GM23338 (cell line): ENCODE results near the gene RNU6-7. TPM values are rescaled to one million over a fixed set of nuclear protein-coding genes. Genes with fewer than 3 reads are reported as not detected.

ENCODE experiments used
- ATAC-seq: fragments of 200-7000 bp; cut with Tn5 transposase; 3 replicates; pipeline ENCODE4 v1.9.1; 2020
- DNase-seq: peaks from one replicate; pipeline ENCODE4 v3.0.0-alpha.2; 2015; ENCODE audit warnings: low spot score
- H2AFZ ChIP-seq: fragments of 200-600 bp; sonication (generic); 2 replicates; pipeline ENCODE4 v1.8.0; 2016; ENCODE audit warnings: antibody characterized with exemption, mild to moderate bottlenecking, moderate library complexity
- H3F3A ChIP-seq: fragments of 200-600 bp; sonication (generic); replicated peaks from 2 replicates; pipeline ENCODE4 v1.8.0; 2017; ENCODE audit warnings: antibody characterized with exemption, mixed run types, low read depth
- H3K27ac ChIP-seq: fragments of 200-600 bp; sonication (generic); 2 replicates; pipeline ENCODE4 v1.6.1; 2016; ENCODE audit warnings: low read depth
- H3K27me3 ChIP-seq: fragments of 200-600 bp; sonication (generic); 2 replicates; pipeline ENCODE4 v1.8.0; 2016; ENCODE audit warnings: mild to moderate bottlenecking, mixed run types, moderate library complexity; ENCODE audit not compliant: insufficient read depth
- H3K36me3 ChIP-seq: fragments of 200-600 bp; sonication (generic); 2 replicates; pipeline ENCODE4 v1.8.0; 2016; ENCODE audit warnings: mild to moderate bottlenecking; ENCODE audit not compliant: insufficient read depth
- H3K4me1 ChIP-seq: fragments of 200-600 bp; sonication (generic); 2 replicates; pipeline ENCODE4 v1.8.0; 2016; ENCODE audit warnings: mild to moderate bottlenecking, moderate library complexity; ENCODE audit not compliant: insufficient read depth
- H3K4me2 ChIP-seq: fragments of 200-600 bp; sonication (generic); 2 replicates; pipeline ENCODE4 v1.7.1; 2017; ENCODE audit warnings: mixed run types
- H3K4me3 ChIP-seq: fragments of 200-600 bp; sonication (generic); 2 replicates; pipeline ENCODE4 v1.6.1; 2016; ENCODE audit warnings: mixed run types
- H3K79me2 ChIP-seq: fragments of 200-600 bp; sonication (generic); replicated peaks from 2 replicates; pipeline ENCODE4 v1.8.0; 2017; ENCODE audit warnings: mild to moderate bottlenecking; ENCODE audit not compliant: insufficient read depth
- H3K9me2 ChIP-seq: fragments of 200-600 bp; sonication (generic); 2 replicates; pipeline ENCODE4 v1.8.0; 2017; ENCODE audit not compliant: insufficient read depth
- H4K20me1 ChIP-seq: fragments of 200-600 bp; sonication (generic); replicated peaks from 2 replicates; pipeline ENCODE4 v1.8.0; 2017; ENCODE audit warnings: mild to moderate bottlenecking; ENCODE audit not compliant: insufficient read depth
- H3K27ac Mint-ChIP-seq: 2 replicates; pipeline ENCODE4 v1.8.0; 2020; ENCODE audit warnings: inconsistent platforms, mild to moderate bottlenecking, moderate library complexity, mixed read lengths
- H3K27me3 Mint-ChIP-seq: 3 replicates; pipeline ENCODE4 v1.8.0; 2022; ENCODE audit warnings: low read depth, mild to moderate bottlenecking, moderate library complexity, mixed read lengths, inconsistent platforms; ENCODE audit not compliant: insufficient read depth, poor library complexity
- H3K36me3 Mint-ChIP-seq: 3 replicates; pipeline ENCODE4 v1.8.0; 2021; ENCODE audit warnings: low read depth, mild to moderate bottlenecking, inconsistent platforms, moderate library complexity, mixed read lengths
- H3K4me1 Mint-ChIP-seq: 3 replicates; pipeline ENCODE4 v1.8.0; 2020; ENCODE audit warnings: mild to moderate bottlenecking, inconsistent platforms, mixed read lengths
- H3K4me3 Mint-ChIP-seq: 3 replicates; pipeline ENCODE4 v1.8.0; 2021; ENCODE audit warnings: moderate library complexity, mild to moderate bottlenecking, inconsistent platforms, mixed read lengths
- H3K9me3 Mint-ChIP-seq: 3 replicates; pipeline ENCODE4 v1.8.0; 2020; ENCODE audit warnings: moderate library complexity, mild to moderate bottlenecking, inconsistent platforms, mixed read lengths
- CREB1 ChIP-seq: fragments of 250-450 bp; sonication (Bioruptor Pico); IDR thresholded peaks from 2 replicates; pipeline ENCODE4 v1.5.0; 2020; ENCODE audit warnings: low read depth, mild to moderate bottlenecking, moderate library complexity
- ETS1 ChIP-seq: IDR thresholded peaks from 2 replicates; pipeline ENCODE4 v1.6.1; 2016; ENCODE audit warnings: antibody characterized with exemption
- EZH2 ChIP-seq: fragments of 200-600 bp; sonication (generic); IDR thresholded peaks from one replicate; pipeline ENCODE4 v1.8.0; 2017; ENCODE audit warnings: antibody characterized with exemption, mild to moderate bottlenecking, low read depth; ENCODE audit not compliant: unreplicated experiment
- EZH2phosphoT487 ChIP-seq: fragments of 200-600 bp; sonication (generic); IDR thresholded peaks from one replicate; pipeline ENCODE4 v1.8.1; 2018; ENCODE audit warnings: antibody characterized with exemption; ENCODE audit not compliant: unreplicated experiment
- JUNB ChIP-seq: IDR thresholded peaks from one replicate; pipeline ENCODE4 v1.6.1; 2016; ENCODE audit warnings: antibody characterized with exemption; ENCODE audit not compliant: unreplicated experiment
- NANOG ChIP-seq: IDR thresholded peaks from 2 replicates; pipeline ENCODE4 v1.6.1; 2016; ENCODE audit warnings: antibody characterized with exemption, borderline replicate concordance
- POLR2AphosphoS5 ChIP-seq: IDR thresholded peaks from 2 replicates; pipeline ENCODE4 v1.6.1; 2016; ENCODE audit warnings: antibody characterized with exemption, low read depth
- REST ChIP-seq: IDR thresholded peaks from one replicate; pipeline ENCODE4 v1.6.1; 2018; ENCODE audit warnings: antibody characterized with exemption; ENCODE audit not compliant: unreplicated experiment
- STAT1 ChIP-seq: IDR thresholded peaks from one replicate; pipeline ENCODE4 v1.6.1; 2016; ENCODE audit warnings: antibody characterized with exemption; ENCODE audit not compliant: unreplicated experiment
- ZNF114 ChIP-seq: fragments of 250-450 bp; sonication (Bioruptor Pico); IDR thresholded peaks from 2 replicates; pipeline ENCODE4 v1.5.0; 2020; ENCODE audit warnings: mild to moderate bottlenecking, moderate library complexity
- ZNF462 ChIP-seq: fragments of 250-450 bp; sonication (Bioruptor Pico); IDR thresholded peaks from 2 replicates; pipeline ENCODE4 v1.5.0; 2020; ENCODE audit warnings: mild to moderate bottlenecking, moderate library complexity
- polyA plus RNA-seq: library from polyadenylated mRNA; unstranded; fragments of >200 nt; fragmentation: Nextera tagmentation; extraction: Ambion mirVana; gene quantifications from 2 replicates; pipeline ENCODE4 v1.2.1, GENCODE V29; 2016
- total RNA-seq: library from RNA; depleted of rRNA; stranded (reverse); fragments of >200 nt; shearing (Covaris generic); gene quantifications from 2 replicates; pipeline ENCODE4 v1.2.3, GENCODE V29; 2014

RNU6-7 gene
- total and polyA plus RNA-seq, 2 experiments from 2014 or later = 39.1 TPM; not detected in 1

GRCh38 chr14:32250681-32251080 is 48.8 kb downstream of the RNU6-7 start:
- H3K27ac Mint-ChIP-seq = no peak overlapping the region
- no peak overlapping the region for H3K4me2 ChIP-seq
- no peak overlapping the region for H3K4me3 ChIP-seq
- no peak for DNase-seq
- ATAC-seq = no peak
- H3F3A ChIP-seq = no peaks in the 10 kb centered on the region
- H3K36me3 Mint-ChIP-seq = no peaks in the 10 kb centered on the region
- no peaks in the 10 kb centered on the region for H3K4me1 Mint-ChIP-seq
- H4K20me1 ChIP-seq = no peaks in the 10 kb centered on the region
- H3K9me3 Mint-ChIP-seq = no peaks in the 10 kb centered on the region
- no peaks in the 10 kb centered on the region for H3K79me2 ChIP-seq
- H2AFZ ChIP-seq = no peak overlapping the region
- no peaks in the 10 kb centered on the region for H3K36me3 ChIP-seq
- no peaks in the 10 kb centered on the region for H3K27me3 Mint-ChIP-seq
- no peaks in the 10 kb centered on the region for H3K27me3 ChIP-seq
- H3K4me1 ChIP-seq = no peaks in the 10 kb centered on the region
- no peak overlapping the region for H3K4me3 Mint-ChIP-seq
- no peaks in the 10 kb centered on the region; the same call in 1 of the 2 replicates for H3K9me2 ChIP-seq
- no peak overlapping the region for H3K27ac ChIP-seq
- no peak for TF ChIP-seq ZNF114 (CRISPR knock-in tag)

DNA sequence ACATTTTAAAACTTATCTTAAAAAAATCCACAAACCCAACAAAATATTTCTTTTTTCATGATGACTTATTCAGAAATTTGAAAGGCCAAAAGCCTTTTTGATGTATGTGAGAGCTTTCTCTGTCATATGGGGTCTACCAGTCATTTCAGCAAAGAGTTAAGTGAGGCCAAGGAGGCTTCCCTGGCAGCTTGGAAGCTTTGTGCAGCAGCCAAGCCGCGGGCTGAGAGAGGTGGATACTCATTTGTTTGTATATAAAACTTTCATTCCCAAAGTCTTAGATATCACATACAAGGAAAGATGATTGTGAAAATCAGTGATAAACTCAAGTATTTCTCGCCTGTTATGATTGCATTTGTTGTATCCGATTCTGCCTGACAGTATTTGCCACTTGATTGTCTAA is 49.7 kb downstream of the RNU6-7 start:
- Histone ChIP-seq H3K79me2 (no peaks in the 10 kb centered on the region), H4K20me1 (no peaks in the 10 kb centered on the region), H3K4me1 (no peaks in the 10 kb centered on the region), H3K27me3 (no peaks in the 10 kb centered on the region), H2AFZ (no peak overlapping the region), H3K36me3 (no peaks in the 10 kb centered on the region), H3F3A (no peaks in the 10 kb centered on the region), H3K27ac (no peak overlapping the region), H3K4me3 (no peak overlapping the region), H3K9me2 (no peaks in the 10 kb centered on the region; the same call in 1 of the 2 replicates), H3K4me2 (no peak overlapping the region)
- no peak for DNase-seq
- ATAC-seq = no peak
- Mint-ChIP-seq H3K27me3 (no peaks in the 10 kb centered on the region), H3K36me3 (no peaks in the 10 kb centered on the region), H3K27ac (no peak overlapping the region), H3K4me1 (no peaks in the 10 kb centered on the region), H3K9me3 (no peaks in the 10 kb centered on the region), H3K4me3 (no peak overlapping the region)
- TF ChIP-seq JUNB (no peak), EZH2phosphoT487 (no peak), STAT1 (no peak), POLR2AphosphoS5 (no peak), ZNF462 (CRISPR knock-in tag) (no peak), REST (no peak), CREB1 (CRISPR knock-in tag) (no peak), NANOG (no peak), EZH2 (no peak), ETS1 (no peak)
